ENCODE data around the gene HEXD. TPM values are rescaled to one million over a fixed set of nuclear protein-coding genes. Genes with fewer than 3 reads are reported as not detected.

HEXD gene
- total and polyA plus RNA-seq, 2 donors (not counting 3 experiments of a cell fraction or from before 2014, with no cell fraction given) = 12.9 to 18.6 TPM

DNA sequence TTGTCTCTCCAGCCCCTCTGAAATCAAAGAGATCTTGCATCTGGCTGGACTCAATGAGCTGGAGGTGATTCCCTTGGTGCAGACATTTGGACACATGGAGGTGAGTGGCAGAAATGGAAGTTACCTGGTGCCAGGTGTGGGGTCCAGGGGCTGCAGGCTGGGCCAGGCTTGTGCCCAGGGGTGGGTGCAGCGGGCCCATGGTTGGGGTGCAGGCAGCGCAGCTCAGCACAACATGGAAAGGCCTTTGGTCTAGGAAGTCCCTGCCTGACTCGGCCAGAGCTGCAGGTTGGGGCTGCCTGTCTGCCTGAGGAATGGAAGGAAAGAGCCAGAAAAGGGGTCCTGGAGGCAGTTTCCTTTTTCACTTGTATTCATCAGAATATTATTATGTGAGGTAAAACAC is 10.4 kb downstream of the HEXD start:
- no peak overlapping the region for H3K4me2 ChIP-seq (ENCODE audit: insufficient read depth, low read length)
- no peaks in the 10 kb centered on the region for H3K9me1 ChIP-seq (replicated peaks; ENCODE audit: control insufficient read depth, extremely low read depth, insufficient read depth, low read length)
- no peaks in the 10 kb centered on the region for H3K27me3 ChIP-seq (ENCODE audit: control insufficient read depth in 2 of 2, insufficient read depth in 2 of 2, low read length in 2 of 2)
- dilution Hi-C loops (cut with MboI; ENCODE audit: extremely low pct_ligation_motif_present, low sequenced_read_pairs) (no loop called here), intact Hi-C loops (cut with micrococcal nuclease) (no loop called here)
- no peaks in the 10 kb centered on the region for H3K79me2 ChIP-seq (ENCODE audit: control insufficient read depth, insufficient read depth, low read length)
- no peak overlapping the region for H2AFZ ChIP-seq (ENCODE audit: low read depth, low read length)
- H4K20me1 ChIP-seq (replicated peaks; ENCODE audit: control insufficient read depth, extremely low read depth, insufficient read depth, low read length) = no peaks in the 10 kb centered on the region
- no peak overlapping the region for H3K4me3 ChIP-seq (replicated peaks in 1 of 3; ENCODE audit: insufficient read depth in 1 of 3, low read depth in 1 of 3, low read length in 3 of 3)
- no peaks in the 10 kb centered on the region for H3K36me3 ChIP-seq (ENCODE audit: control insufficient read depth in 2 of 2, extremely low read depth in 1 of 2, insufficient read depth in 2 of 2, low read length in 2 of 2)
- FAIRE-seq = no peak
- BruUV-seq (replicated peaks) = no TSS peak
- no peak for DNase-seq (ENCODE audit: low read depth, low spot score)
- TF ChIP-seq POLR2AphosphoS5 (IDR thresholded peaks at IDR 0.05; ENCODE audit: insufficient read depth, low read depth, low read length) (no peak), MAX (IDR thresholded peaks at IDR 0.05; ENCODE audit: insufficient read depth, insufficient read length) (no peak), GATA2 (IDR thresholded peaks at IDR 0.05; ENCODE audit: insufficient read depth, insufficient read length, low read depth, low read length) (no peak), JUN (IDR thresholded peaks at IDR 0.05; ENCODE audit: borderline replicate concordance, insufficient read depth, insufficient read length, low read depth) (no peak), EZH2 (IDR thresholded peaks at IDR 0.05; ENCODE audit: borderline replicate concordance, low read depth, low read length, severe bottlenecking) (no peak), CTCF (IDR thresholded peaks at IDR 0.05; ENCODE audit: extremely low read depth in 1 of 2, insufficient read depth in 1 of 2, low read depth in 1 of 2, low read length in 2 of 2) (no peak)
- H3K27ac ChIP-seq (ENCODE audit: insufficient read depth, low read depth, low read length) = no peak overlapping the region
- POLR2A ChIA-PET = no interaction called here
- no peaks in the 10 kb centered on the region for H3K4me1 ChIP-seq (ENCODE audit: control insufficient read depth, extremely low read depth, insufficient read depth, low read length)
- no peak overlapping the region for H3K9ac ChIP-seq (replicated peaks; ENCODE audit: extremely low read depth, insufficient read depth, low read length)
- no peaks in the 10 kb centered on the region for H3K9me3 ChIP-seq (replicated peaks; ENCODE audit: control insufficient read depth, insufficient read depth, low read length)
- CTCF ChIA-PET = interaction anchor here (1.0 kb wide), 1 partner anchor 12 kb away, joined by 3 read pairs; no protein-coding TSS in a partner anchor

All from endothelial cell of umbilical vein (primary cell).